ENCODE data around the gene KIAA0825.

Gene KIAA0825

DNA sequence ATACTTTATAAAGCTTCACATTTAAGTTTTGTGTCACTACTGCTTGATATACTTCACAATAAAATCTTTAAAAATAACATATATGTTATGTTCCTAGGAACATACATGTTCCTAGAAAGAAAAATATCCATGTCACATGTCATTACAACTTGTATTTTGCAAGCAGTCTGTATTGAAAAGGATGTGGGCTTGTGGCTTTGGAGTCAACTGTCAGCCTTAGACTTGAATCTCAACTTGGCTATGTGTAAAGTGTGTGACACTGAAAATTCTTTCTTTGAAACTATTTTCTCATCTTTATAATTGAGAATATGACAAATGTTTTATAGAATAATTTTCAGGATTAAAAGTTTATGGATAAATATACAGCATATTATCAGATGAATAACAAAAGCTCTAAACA is 273.1 kb downstream of the KIAA0825 start:
- Histone ChIP-seq H3K27me3 (ENCODE audit: control insufficient read depth, insufficient read depth, low read length) (no peaks in the 10 kb centered on the region), H3K36me3 (ENCODE audit: control insufficient read depth, insufficient read depth, low read length) (no peaks in the 10 kb centered on the region), H3K9ac (ENCODE audit: low read length) (no peak overlapping the region), H3K4me1 (ENCODE audit: control insufficient read depth, insufficient read depth, low read length) (no peaks in the 10 kb centered on the region), H3K27ac (ENCODE audit: low read depth, low read length) (no peak overlapping the region), H3K4me3 (ENCODE audit: low read length) (no peak overlapping the region)

DNA sequence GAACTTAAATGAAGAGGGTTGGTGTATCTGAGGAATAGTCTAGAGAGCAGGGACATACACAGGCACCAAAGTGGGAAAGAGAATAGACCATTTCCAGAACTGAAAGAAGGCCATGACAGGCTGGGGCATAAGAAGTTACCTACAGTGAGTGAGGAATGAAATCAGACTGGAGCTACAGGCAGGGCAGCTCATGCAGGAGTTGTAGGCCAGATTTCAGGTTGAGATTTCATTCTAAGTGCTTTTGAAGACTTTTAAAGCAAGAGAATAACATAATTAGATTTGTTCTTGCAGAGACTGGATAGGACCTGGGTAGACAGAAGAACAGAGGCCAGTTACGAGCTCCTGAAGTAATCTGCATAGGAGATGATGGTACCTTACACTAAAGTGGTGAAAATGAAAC is 280.8 kb downstream of the KIAA0825 start:
- H3K9ac ChIP-seq (ENCODE audit: low read length), result no peak overlapping the region
- H3K27ac ChIP-seq (ENCODE audit: low read depth, low read length), result no peak overlapping the region
- no peak overlapping the region for H3K4me3 ChIP-seq (ENCODE audit: low read length)
- H3K27me3 ChIP-seq (ENCODE audit: control insufficient read depth, insufficient read depth, low read length), result no peaks in the 10 kb centered on the region
- no peaks in the 10 kb centered on the region for H3K4me1 ChIP-seq (ENCODE audit: control insufficient read depth, insufficient read depth, low read length)
- no peaks in the 10 kb centered on the region for H3K36me3 ChIP-seq (ENCODE audit: control insufficient read depth, insufficient read depth, low read length)

- Histone ChIP-seq H3K36me3 (ENCODE audit: control insufficient read depth, insufficient read depth, low read length) (no peaks in the 10 kb centered on the region), H3K4me1 (ENCODE audit: control insufficient read depth, insufficient read depth, low read length) (no peaks in the 10 kb centered on the region)
Measured at GRCh38 chr5:94335936-94336335, 282.5 kb downstream of the KIAA0825 start.

DNA sequence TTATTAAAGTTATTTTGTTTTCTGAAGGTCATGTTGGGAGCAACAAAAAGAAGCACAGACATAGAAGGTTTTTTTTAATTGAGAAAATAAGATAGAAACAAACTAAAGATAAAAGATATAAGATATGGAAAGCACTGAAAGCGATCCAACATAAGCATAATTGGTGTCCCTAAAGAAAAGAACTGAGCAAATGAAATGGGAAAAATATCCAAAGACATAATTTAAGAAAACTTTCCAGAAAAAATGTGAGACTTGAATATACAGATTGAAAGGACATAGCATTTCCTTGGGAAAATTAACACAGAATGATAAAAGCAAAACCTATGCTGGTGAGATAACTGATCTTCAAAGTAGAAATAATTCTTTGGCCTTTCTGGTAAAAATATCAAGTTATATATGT is 289.3 kb downstream of the KIAA0825 start:
- Histone ChIP-seq H3K9ac (ENCODE audit: low read length) (no peak overlapping the region), H3K4me3 (ENCODE audit: low read length) (no peak overlapping the region), H3K4me1 (ENCODE audit: control insufficient read depth, insufficient read depth, low read length) (no peaks in the 10 kb centered on the region), H3K36me3 (ENCODE audit: control insufficient read depth, insufficient read depth, low read length) (no peaks in the 10 kb centered on the region), H3K27me3 (ENCODE audit: control insufficient read depth, insufficient read depth, low read length) (no peaks in the 10 kb centered on the region), H3K27ac (ENCODE audit: low read depth, low read length) (no peak overlapping the region)

More at GRCh38 chr5:94335936-94336335, 282.5 kb downstream of the KIAA0825 start:
- no peak overlapping the region for H3K27ac ChIP-seq (ENCODE audit: low read depth, low read length)
- H3K9ac ChIP-seq (ENCODE audit: low read length), result no peak overlapping the region
- no peaks in the 10 kb centered on the region for H3K27me3 ChIP-seq (ENCODE audit: control insufficient read depth, insufficient read depth, low read length)
- H3K4me3 ChIP-seq (ENCODE audit: low read length), result no peak overlapping the region

GRCh38 chr5:94326586-94326985 is 291.8 kb downstream of the KIAA0825 start:
- H3K9ac ChIP-seq (ENCODE audit: low read length), result no peak overlapping the region
- no peaks in the 10 kb centered on the region for H3K27me3 ChIP-seq (ENCODE audit: control insufficient read depth, insufficient read depth, low read length)
- no peak overlapping the region for H3K27ac ChIP-seq (ENCODE audit: low read depth, low read length)
- no peak overlapping the region for H3K4me3 ChIP-seq (ENCODE audit: low read length)
- H3K4me1 ChIP-seq (ENCODE audit: control insufficient read depth, insufficient read depth, low read length), result no peaks in the 10 kb centered on the region
- H3K36me3 ChIP-seq (ENCODE audit: control insufficient read depth, insufficient read depth, low read length), result no peaks in the 10 kb centered on the region

DNA sequence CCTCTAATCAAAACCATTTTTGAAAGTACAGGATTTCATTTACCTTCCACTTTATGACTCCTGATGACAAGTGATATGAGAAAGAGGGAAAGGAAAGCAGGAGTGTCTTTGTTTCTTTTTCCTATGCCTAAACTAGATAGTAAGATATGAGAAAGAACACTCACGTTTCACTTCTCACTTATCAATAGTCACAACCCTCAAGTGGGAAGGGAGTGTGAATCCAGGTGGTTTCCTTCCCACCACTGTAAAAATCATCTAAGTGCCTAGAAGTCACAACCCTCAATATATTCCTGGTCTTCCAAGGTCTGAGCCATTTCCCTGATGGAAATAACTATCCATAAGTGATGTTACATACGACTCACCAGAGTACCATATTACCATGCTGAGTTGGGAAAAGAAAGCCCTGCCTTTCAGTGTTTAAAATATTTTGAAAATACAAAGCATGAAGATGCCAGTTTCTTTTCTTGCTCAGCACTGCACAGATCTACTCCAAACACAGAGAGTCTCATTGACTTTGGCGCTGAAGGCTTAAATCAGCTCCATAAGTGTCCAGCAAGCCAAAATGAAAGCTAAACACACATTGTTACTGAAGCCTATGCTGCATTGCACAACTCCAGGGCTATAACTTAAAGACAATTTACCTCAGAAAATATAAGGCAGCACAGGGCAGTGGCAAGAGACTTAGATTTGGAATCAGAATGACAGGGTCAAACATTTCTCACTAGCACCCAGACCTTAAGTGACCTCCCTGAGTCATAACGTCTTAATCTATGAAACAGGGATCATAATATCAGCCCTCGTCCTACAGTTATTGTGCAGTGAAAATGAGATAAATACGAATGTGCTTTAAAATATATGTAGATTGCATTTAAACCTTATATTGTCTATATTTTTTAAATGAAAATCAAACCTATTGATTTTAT is 301.2 kb downstream of the KIAA0825 start:
- Histone ChIP-seq H3K9ac (ENCODE audit: low read length) (no peak overlapping the region), H3K36me3 (ENCODE audit: control insufficient read depth, insufficient read depth, low read length) (no peaks in the 10 kb centered on the region), H3K4me3 (ENCODE audit: low read length) (no peak overlapping the region), H3K27ac (ENCODE audit: low read depth, low read length) (no peak overlapping the region), H3K27me3 (ENCODE audit: control insufficient read depth, insufficient read depth, low read length) (no peaks in the 10 kb centered on the region), H3K4me1 (ENCODE audit: control insufficient read depth, insufficient read depth, low read length) (no peaks in the 10 kb centered on the region)

DNA sequence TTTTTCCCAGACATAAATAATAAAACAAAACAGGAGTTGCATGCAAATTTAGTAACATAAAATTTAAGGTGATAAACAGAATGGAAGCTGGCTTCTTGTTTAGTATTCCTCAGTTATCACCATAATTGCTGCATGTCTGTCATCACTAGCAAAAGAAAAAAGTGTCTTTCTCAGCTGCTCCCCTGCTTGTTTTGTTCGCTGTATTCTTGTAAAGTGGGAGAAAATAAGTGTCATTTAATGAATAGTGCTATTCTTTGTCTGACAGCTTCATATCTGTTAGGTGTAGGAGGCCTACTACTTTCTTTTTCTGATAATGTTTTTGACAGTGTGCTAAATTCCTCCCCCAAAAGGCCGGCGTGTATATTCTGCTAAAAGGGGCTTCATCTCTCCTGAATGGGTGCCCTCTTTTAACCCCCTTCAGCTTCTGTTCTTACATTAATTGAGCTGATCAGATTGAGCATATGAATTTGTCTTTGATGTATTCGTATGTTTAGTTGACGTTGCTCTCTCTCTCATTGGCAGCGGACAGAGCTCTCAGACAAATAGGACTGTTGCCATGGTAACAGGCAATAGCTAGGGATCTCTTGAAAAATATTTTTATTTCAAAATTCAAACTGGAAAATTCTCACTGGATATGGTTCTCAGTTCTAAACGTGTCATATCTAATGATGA is 303.8 kb downstream of the KIAA0825 start:
- H3K9ac ChIP-seq (ENCODE audit: low read length), result no peak overlapping the region
- no peaks in the 10 kb centered on the region for H3K36me3 ChIP-seq (ENCODE audit: control insufficient read depth, insufficient read depth, low read length)
- H3K27ac ChIP-seq (ENCODE audit: low read depth, low read length), result no peak overlapping the region
- no peaks in the 10 kb centered on the region for H3K27me3 ChIP-seq (ENCODE audit: control insufficient read depth, insufficient read depth, low read length)
- H3K4me3 ChIP-seq (ENCODE audit: low read length), result no peak overlapping the region
- no peaks in the 10 kb centered on the region for H3K4me1 ChIP-seq (ENCODE audit: control insufficient read depth, insufficient read depth, low read length)

DNA sequence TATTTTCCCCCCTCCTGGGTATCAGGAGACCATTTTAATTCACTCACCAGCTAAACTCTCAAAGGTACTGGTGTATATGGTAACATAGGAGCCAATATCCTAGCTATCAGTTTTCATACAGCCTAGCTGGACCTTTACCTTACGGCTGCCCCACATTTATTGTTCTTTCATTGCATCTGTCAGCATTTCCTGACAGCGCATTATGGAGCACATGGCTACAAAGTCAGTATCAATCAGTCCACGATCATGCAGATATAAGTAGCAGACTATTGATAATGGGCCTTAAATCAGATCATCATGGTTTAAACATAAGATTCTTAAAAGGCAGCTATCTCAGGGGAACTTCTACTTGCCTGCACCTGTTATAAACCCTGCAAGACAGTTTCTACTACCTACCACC is 304.7 kb downstream of the KIAA0825 start:
- H3K4me1 ChIP-seq (ENCODE audit: control insufficient read depth, insufficient read depth, low read length), result no peaks in the 10 kb centered on the region
- H3K9ac ChIP-seq (ENCODE audit: low read length), result no peak overlapping the region
- H3K36me3 ChIP-seq (ENCODE audit: control insufficient read depth, insufficient read depth, low read length), result no peaks in the 10 kb centered on the region
- H3K27ac ChIP-seq (ENCODE audit: low read depth, low read length), result no peak overlapping the region
- H3K4me3 ChIP-seq (ENCODE audit: low read length), result no peak overlapping the region
- no peaks in the 10 kb centered on the region for H3K27me3 ChIP-seq (ENCODE audit: control insufficient read depth, insufficient read depth, low read length)

GRCh38 chr5:94313188-94313587 is 305.2 kb downstream of the KIAA0825 start:
- Histone ChIP-seq H3K27ac (ENCODE audit: low read depth, low read length) (no peak overlapping the region), H3K36me3 (ENCODE audit: control insufficient read depth, insufficient read depth, low read length) (no peaks in the 10 kb centered on the region), H3K4me3 (ENCODE audit: low read length) (no peak overlapping the region), H3K9ac (ENCODE audit: low read length) (no peak overlapping the region), H3K4me1 (ENCODE audit: control insufficient read depth, insufficient read depth, low read length) (no peaks in the 10 kb centered on the region), H3K27me3 (ENCODE audit: control insufficient read depth, insufficient read depth, low read length) (no peaks in the 10 kb centered on the region)

DNA sequence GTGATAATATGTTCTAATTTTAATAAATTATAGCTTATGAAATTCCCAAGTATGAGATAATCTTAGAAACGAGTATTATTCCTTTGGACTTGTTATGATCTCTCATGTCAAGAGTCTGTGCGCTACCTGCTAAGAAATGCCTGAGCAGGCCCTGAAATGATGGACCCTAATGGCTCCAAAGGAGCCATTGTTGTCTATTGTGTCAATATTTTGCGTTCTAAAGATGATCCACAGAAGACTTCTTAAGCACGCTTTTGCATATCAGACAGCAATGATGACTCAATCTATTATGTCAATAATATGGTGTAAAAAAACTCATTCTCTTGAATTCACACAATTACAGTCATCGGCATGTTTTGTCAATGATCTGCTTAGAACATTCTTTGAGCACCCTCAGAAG is 306.1 kb downstream of the KIAA0825 start:
- no peaks in the 10 kb centered on the region for H3K27me3 ChIP-seq (ENCODE audit: control insufficient read depth, insufficient read depth, low read length)
- no peaks in the 10 kb centered on the region for H3K4me1 ChIP-seq (ENCODE audit: control insufficient read depth, insufficient read depth, low read length)
- H3K9ac ChIP-seq (ENCODE audit: low read length), result no peak overlapping the region
- no peaks in the 10 kb centered on the region for H3K36me3 ChIP-seq (ENCODE audit: control insufficient read depth, insufficient read depth, low read length)
- H3K27ac ChIP-seq (ENCODE audit: low read depth, low read length), result no peak overlapping the region
- H3K4me3 ChIP-seq (ENCODE audit: low read length), result no peak overlapping the region

GRCh38 chr5:94310833-94311232 is 307.6 kb downstream of the KIAA0825 start:
- Histone ChIP-seq H3K4me3 (ENCODE audit: low read length) (no peak overlapping the region), H3K36me3 (ENCODE audit: control insufficient read depth, insufficient read depth, low read length) (no peaks in the 10 kb centered on the region)

DNA sequence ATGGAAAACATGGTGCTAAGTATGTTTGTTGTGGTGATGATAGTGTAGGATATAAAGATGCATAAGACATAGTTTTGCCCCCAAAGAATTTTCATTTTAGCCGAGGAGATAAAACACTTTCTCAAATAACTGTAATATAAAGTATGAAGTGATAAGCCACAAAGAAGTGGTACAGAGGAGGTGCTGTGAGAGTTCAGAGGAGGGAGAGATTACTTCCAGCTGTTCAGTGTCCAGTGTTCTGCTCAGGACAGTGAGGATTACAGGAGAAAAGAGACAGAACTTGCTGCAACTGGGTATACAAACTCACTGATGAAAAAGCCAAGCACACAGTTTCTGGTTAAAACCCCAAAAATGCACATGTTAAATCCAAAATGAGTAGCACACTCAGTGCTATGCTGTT is 309.3 kb downstream of the KIAA0825 start:
- H3K9ac ChIP-seq (ENCODE audit: low read length), result no peak overlapping the region
- no peak overlapping the region for H3K27ac ChIP-seq (ENCODE audit: low read depth, low read length)
- H3K4me1 ChIP-seq (ENCODE audit: control insufficient read depth, insufficient read depth, low read length), result no peaks in the 10 kb centered on the region
- no peaks in the 10 kb centered on the region for H3K27me3 ChIP-seq (ENCODE audit: control insufficient read depth, insufficient read depth, low read length)
- H3K36me3 ChIP-seq (ENCODE audit: control insufficient read depth, insufficient read depth, low read length), result no peaks in the 10 kb centered on the region
- no peak overlapping the region for H3K4me3 ChIP-seq (ENCODE audit: low read length)

More at GRCh38 chr5:94310833-94311232, 307.6 kb downstream of the KIAA0825 start:
- H3K27ac ChIP-seq (ENCODE audit: low read depth, low read length), result no peak overlapping the region
- H3K4me1 ChIP-seq (ENCODE audit: control insufficient read depth, insufficient read depth, low read length), result no peaks in the 10 kb centered on the region
- no peaks in the 10 kb centered on the region for H3K27me3 ChIP-seq (ENCODE audit: control insufficient read depth, insufficient read depth, low read length)
- H3K9ac ChIP-seq (ENCODE audit: low read length), result no peak overlapping the region

Data from rectal smooth muscle tissue (tissue), 1 donor.